ENCODE data around the gene LRP5.
A peak's percentile ranks its signal among the peaks of the same experiment; 100 is the strongest.

The LRP5 gene

GRCh38 chr11:68312117-68312779 is at the start of gene LRP5:
TSS of gene LRP5 (plus strand) at chr11:68312591. CDS start at chr11:68312715, 124 bp downstream.
- DNase-seq, result peak in 2 of 10 donors; percentile 37 to 78
- intact Hi-C loops (cut with DNase I), result loop anchor here (5.0 kb wide), 1 partner anchor 70 kb away; no protein-coding TSS in a partner anchor

- intact Hi-C loops (cut with DNase I), result no loop called here
- no peak for DNase-seq
Measured at GRCh38 chr11:68263444-68264035, 48.9 kb upstream of the LRP5 start.

GRCh38 chr11:68264244-68264643 is 48.1 kb upstream of the LRP5 start:
- intact Hi-C loops (cut with DNase I), result no loop called here

GRCh38 chr11:68264741-68265540 is 47.5 kb upstream of the LRP5 start:
- intact Hi-C loops (cut with DNase I), result no loop called here
- DNase-seq, result no peak

More at GRCh38 chr11:68264244-68264643, 48.1 kb upstream of the LRP5 start:
- DNase-seq, result no peak

- peak in 3 of 10 donors; percentile 15 to 73 (median 36) for DNase-seq
- intact Hi-C loops (cut with DNase I), result no loop called here
Measured at GRCh38 chr11:68266121-68266891, 46.1 kb upstream of the LRP5 start.

- peak in 1 of 10 donors; percentile 16 for DNase-seq
- intact Hi-C loops (cut with DNase I), result no loop called here
Measured at GRCh38 chr11:68266936-68267880, 45.2 kb upstream of the LRP5 start.

- intact Hi-C loops (cut with DNase I), result no loop called here
- no peak for DNase-seq
Measured at GRCh38 chr11:68267881-68268240, 44.5 kb upstream of the LRP5 start.

GRCh38 chr11:68269414-68270081 is 42.8 kb upstream of the LRP5 start:
- intact Hi-C loops (cut with DNase I), result no loop called here
- DNase-seq, result no peak

- intact Hi-C loops (cut with DNase I), result no loop called here
Measured at GRCh38 chr11:68270196-68271022, 42.0 kb upstream of the LRP5 start.

GRCh38 chr11:68271023-68271780 is 41.2 kb upstream of the LRP5 start:
- intact Hi-C loops (cut with DNase I), result no loop called here

More at GRCh38 chr11:68270196-68271022, 42.0 kb upstream of the LRP5 start:
- DNase-seq, result peak in 1 of 10 donors; percentile 37

GRCh38 chr11:68271781-68272608 is 40.4 kb upstream of the LRP5 start, which contains the start of gene C11orf24:
TSS of gene C11orf24 (minus strand) at chr11:68271973. CDS start at chr11:68263767, 8,206 bp downstream.
- intact Hi-C loops (cut with DNase I), result no loop called here
- peak; percentile 89 to 99 (median 94) for DNase-seq

More at GRCh38 chr11:68271023-68271780, 41.2 kb upstream of the LRP5 start:
- DNase-seq, result peak in 3 of 10 donors; percentile 37 to 79 (median 39)

GRCh38 chr11:68273026-68273738 is 39.2 kb upstream of the LRP5 start:
- intact Hi-C loops (cut with DNase I), result no loop called here
- peak in 1 of 10 donors; percentile 27 for DNase-seq

- DNase-seq, result no peak
- intact Hi-C loops (cut with DNase I), result no loop called here
Measured at GRCh38 chr11:68274306-68274705, 38.1 kb upstream of the LRP5 start.

GRCh38 chr11:68275721-68276507 is 36.5 kb upstream of the LRP5 start:
- DNase-seq, result peak in 1 of 10 donors; percentile 38
- intact Hi-C loops (cut with DNase I), result no loop called here

GRCh38 chr11:68276861-68277260 is 35.5 kb upstream of the LRP5 start:
- no peak for DNase-seq
- intact Hi-C loops (cut with DNase I), result no loop called here

All from posterior cingulate gyrus (tissue), 11 donors.